ENCODE results near the gene IGFALS.

IGFALS gene

DNA sequence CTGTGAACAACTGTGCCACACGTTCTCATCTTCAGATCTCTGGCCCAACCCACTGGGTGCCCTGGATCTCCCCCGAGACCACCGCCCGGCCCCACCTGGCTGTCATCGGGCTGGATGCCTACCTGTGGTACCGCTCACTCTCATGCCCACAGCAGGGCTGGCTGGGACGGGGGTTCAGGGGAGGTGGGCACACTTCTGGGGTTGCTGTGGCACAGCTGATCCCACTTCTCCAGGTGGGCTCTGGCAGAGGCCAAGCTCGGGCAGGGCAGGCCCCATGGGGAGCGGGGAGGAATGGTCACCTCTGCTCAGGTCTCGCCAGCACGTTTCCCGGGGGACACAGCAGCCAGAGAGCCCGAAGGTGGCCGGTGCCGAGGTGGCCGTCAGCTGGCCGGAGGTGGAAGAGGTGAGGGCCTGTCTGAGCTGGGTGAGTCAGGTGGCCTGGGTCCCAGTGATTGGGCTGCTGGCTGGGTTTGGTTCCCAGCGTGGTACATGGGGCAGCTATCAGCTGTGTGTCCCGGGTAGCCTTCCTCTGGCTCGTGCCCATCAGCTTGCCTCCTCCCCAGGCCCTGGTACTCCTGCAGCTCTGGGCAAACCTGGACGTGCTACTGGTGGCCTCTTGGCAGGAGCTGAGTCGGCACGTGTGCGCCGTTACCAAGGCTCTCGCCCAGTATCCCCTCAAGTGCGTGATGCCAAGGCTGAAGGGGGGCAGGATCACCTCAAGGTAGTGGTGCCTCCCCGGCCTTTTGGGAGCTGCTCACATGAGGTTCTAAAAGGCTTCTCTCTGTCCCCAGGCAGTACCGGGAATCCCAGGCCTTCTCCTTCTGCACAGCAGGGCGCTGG lies 18.3 kb downstream of the IGFALS start:
- DNase-seq (ENCODE audit: extremely low read depth, low read depth): no peak
- TF ChIP-seq, protein P1, sequence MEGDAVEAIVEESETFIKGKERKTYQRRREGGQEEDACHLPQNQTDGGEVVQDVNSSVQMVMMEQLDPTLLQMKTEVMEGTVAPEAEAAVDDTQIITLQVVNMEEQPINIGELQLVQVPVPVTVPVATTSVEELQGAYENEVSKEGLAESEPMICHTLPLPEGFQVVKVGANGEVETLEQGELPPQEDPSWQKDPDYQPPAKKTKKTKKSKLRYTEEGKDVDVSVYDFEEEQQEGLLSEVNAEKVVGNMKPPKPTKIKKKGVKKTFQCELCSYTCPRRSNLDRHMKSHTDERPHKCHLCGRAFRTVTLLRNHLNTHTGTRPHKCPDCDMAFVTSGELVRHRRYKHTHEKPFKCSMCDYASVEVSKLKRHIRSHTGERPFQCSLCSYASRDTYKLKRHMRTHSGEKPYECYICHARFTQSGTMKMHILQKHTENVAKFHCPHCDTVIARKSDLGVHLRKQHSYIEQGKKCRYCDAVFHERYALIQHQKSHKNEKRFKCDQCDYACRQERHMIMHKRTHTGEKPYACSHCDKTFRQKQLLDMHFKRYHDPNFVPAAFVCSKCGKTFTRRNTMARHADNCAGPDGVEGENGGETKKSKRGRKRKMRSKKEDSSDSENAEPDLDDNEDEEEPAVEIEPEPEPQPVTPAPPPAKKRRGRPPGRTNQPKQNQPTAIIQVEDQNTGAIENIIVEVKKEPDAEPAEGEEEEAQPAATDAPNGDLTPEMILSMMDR (IDR thresholded peaks at IDR 0.05; ENCODE audit: low read depth, low read length): no peak

DNA sequence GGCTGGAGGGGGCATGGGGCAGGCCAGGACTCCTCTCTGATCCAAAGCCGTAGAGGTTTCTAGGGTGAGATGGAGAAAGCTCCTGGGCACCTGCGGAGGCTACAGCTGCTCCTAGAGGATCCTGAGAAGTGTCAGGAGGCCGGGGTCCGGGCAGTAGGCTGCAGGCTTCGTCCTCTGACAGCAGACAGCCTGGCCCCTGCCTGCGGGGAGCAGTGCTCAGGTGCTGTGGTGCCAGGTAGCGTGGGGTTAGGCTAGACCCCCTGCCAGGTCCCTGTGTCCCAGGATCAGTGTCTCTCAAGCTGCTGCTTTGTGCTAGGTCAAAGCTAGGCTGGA lies 19.1 kb downstream of the IGFALS start:
- no peak for DNase-seq (ENCODE audit: extremely low read depth, low read depth)
- TF ChIP-seq, protein P1 (IDR thresholded peaks at IDR 0.05; ENCODE audit: low read depth, low read length): no peak

DNA sequence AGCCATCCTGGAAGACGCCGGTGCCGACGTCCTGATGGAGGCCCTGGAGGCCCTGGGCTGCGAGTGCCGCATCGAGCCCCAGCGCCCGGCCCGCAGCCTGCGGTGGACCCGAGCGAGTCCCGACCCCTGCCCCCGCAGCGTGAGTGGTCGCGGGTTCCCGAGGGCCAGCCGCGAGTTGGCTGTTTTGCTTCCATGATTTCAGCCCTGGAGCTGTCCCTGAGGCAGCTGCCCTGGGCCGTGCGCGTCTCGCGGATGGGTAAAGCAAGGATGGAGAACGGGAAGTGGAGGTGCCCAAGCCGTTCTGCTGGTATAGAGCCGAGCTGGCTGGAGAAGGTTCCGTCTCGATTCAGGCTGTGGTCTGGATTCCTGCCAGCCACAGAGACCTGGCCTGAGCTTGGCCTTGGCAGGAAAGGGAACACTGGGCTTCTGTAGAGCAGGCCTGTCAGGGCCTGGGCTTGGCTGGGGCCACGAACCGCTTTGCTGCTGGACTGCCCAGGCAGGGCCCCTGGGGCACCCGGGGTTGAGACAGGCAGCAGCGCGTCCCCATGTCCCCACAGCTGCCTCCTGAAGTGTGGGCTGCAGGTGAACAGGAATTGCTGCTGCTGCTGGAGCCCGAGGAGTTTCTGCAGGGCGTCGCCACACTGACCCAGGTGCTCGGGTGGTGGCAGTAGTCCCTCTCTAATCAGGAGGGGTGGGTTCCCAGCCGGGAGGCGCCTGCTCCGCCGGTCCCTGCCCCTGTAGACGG lies 19.6 kb downstream of the IGFALS start:
- TF ChIP-seq, protein P1 (IDR thresholded peaks at IDR 0.05; ENCODE audit: low read depth, low read length): no peak
- DNase-seq (ENCODE audit: extremely low read depth, low read depth): no peak

DNA sequence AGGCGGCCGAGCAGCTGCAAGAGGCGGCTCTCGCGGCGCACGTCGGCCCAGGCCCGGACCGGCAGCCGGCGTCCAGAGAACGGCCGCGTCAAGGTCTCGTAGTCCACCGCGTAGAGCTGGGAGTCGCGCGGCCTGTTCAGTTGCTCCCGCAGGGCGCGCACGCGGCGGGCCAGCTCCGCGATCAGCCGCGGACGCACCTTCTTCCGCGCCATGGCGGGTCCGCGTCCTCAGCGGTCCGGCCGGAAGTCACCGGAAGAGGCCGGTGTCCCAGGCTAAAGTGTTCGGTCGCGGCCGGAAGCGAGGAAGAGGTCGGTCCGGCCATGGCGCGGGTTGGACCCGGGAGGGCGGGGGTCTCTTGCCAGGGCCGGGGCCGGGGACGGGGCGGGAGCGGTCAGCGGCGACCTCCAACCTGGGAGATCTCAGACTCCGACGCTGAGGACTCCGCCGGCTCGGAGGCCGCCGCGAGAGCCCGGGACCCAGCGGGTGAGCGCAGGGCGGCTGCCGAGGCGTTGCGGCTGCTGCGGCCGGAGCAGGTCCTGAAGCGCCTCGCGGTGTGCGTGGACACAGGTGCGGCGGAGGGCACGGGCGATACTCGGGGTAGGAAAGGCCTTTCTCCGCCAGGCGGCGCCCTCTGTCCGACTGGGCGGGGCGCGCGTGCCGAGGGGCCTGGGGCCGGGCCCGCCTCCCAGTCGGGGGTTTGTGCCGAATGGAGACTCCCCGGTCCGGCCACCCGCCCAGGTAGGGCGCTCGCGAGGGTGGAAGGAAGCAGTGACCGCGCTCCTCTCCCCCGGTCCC lies 20.4 kb downstream of the IGFALS start, which contains the start of gene MRPS34:
MRPS34 (minus strand) TSS at position 227 of the 795 bp plus-strand sequence; CDS start at position 212, 15 bp downstream.
- TF ChIP-seq, protein P1 (IDR thresholded peaks at IDR 0.05; ENCODE audit: low read depth, low read length): peak; percentile 52
- DNase-seq (ENCODE audit: extremely low read depth, low read depth): peak; percentile 42

DNA sequence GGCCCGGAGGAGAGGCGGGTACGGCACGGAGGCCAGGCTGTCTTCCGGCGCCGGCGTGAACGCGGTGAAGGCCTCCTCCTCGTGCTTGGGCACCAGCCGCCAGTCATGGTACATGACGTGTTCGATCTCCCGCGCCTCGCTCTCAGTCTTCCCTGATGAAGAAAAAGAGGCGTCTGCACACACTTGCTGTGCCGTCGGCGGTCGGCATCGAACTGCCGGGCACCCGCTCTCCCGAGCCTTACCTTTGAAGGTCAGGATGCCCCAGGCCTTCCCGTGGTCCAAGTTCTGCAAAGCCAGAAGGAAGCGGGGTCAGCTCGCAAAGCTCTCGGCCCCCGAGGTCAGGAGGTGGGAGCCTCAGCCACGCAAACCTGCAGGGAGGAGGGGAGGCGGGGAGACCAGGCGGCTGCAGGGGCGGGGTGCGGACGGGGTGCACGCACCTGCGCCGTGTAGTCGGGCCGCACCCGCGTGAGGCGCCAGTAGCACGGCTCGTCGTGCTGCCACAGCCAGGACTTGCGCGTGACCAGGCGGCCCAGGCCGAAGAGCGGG lies 21.1 kb downstream of the IGFALS start, which contains the start of gene EME2:
EME2 (plus strand) TSS at position 449 of the 546 bp plus-strand sequence. CDS start 418 bp downstream, outside the sequence.
- DNase-seq (ENCODE audit: extremely low read depth, low read depth): no peak
- TF ChIP-seq, protein P1 (IDR thresholded peaks at IDR 0.05; ENCODE audit: low read depth, low read length): no peak

DNA sequence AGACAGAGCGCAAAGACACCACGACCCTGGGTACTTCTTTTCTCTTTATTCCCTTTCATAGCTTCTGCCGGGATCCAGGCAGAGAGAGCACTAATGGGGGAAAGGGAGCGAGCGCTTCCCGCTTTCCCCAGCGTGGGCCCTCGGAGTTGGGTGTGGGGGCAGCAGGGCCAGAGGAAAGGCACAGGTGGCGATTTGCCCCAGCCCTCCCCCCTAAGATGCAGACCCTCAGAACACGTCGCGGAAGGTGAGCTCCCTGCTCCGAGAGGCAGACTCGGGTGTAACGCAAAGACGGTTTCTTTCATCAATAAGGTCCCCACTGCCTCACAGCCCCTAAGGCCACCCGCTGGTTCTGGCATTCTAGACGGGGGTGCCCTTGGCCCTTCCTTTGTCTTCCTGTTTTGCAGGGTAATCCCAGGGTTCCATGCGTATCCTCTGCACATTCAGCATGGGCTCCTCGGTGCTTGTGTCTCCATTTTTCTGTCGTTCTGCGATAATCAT lies 21.6 kb downstream of the IGFALS start:
- no peak for DNase-seq (ENCODE audit: extremely low read depth, low read depth)
- TF ChIP-seq, protein P1 (IDR thresholded peaks at IDR 0.05; ENCODE audit: low read depth, low read length): no peak

Data from AG09319 (cell line).